Activated T-cell treated with anti-CD3 and anti-CD28 coated beads for 1 hour (primary cell): ENCODE data around the gene SESN1.
A peak's percentile ranks its signal among the peaks of the same experiment; 100 is the strongest.

Experiments
- DNase-seq: peaks from one replicate; pipeline ENCODE4 v3.0.0-alpha.2; 2020; ENCODE audit warnings: low read depth

Gene SESN1

GRCh38 chr6:108959972-108960582, 134.6 kb downstream of the SESN1 start:
- DNase-seq: no peak

- no peak for DNase-seq
Observed at GRCh38 chr6:108958900-108959770, 135.5 kb downstream of the SESN1 start.

GRCh38 chr6:108957221-108957620, 137.4 kb downstream of the SESN1 start:
- no peak for DNase-seq

GRCh38 chr6:108955329-108955949, 139.2 kb downstream of the SESN1 start:
- no peak for DNase-seq

GRCh38 chr6:108953681-108954080, 141.0 kb downstream of the SESN1 start:
- no peak for DNase-seq

GRCh38 chr6:108952776-108953486, 141.7 kb downstream of the SESN1 start:
- DNase-seq: no peak

- DNase-seq: no peak
Observed at GRCh38 chr6:108951351-108951953, 143.2 kb downstream of the SESN1 start.

GRCh38 chr6:108948181-108948661, 146.4 kb downstream of the SESN1 start:
- DNase-seq: no peak

- no peak for DNase-seq
Observed at GRCh38 chr6:108947114-108947854, 147.4 kb downstream of the SESN1 start.

GRCh38 chr6:108946695-108947094, 148.0 kb downstream of the SESN1 start:
- DNase-seq: no peak

- no peak for DNase-seq
Observed at GRCh38 chr6:108945681-108946159, 148.9 kb downstream of the SESN1 start.

GRCh38 chr6:108944707-108945680, 149.7 kb downstream of the SESN1 start:
- no peak for DNase-seq

GRCh38 chr6:108944071-108944470, 150.6 kb downstream of the SESN1 start:
- no peak for DNase-seq

GRCh38 chr6:108942556-108943492, 151.8 kb downstream of the SESN1 start:
- peak; percentile 45 for DNase-seq

- no peak for DNase-seq
Observed at GRCh38 chr6:108941859-108942258, 152.8 kb downstream of the SESN1 start.

- no peak for DNase-seq
Observed at GRCh38 chr6:108941281-108941680, 153.4 kb downstream of the SESN1 start.

GRCh38 chr6:108940741-108941140, 153.9 kb downstream of the SESN1 start:
- no peak for DNase-seq

- DNase-seq: no peak
Observed at GRCh38 chr6:108937170-108937569, 157.5 kb downstream of the SESN1 start.
